ENCODE results near the gene PSME2.

PSME2 gene

DNA sequence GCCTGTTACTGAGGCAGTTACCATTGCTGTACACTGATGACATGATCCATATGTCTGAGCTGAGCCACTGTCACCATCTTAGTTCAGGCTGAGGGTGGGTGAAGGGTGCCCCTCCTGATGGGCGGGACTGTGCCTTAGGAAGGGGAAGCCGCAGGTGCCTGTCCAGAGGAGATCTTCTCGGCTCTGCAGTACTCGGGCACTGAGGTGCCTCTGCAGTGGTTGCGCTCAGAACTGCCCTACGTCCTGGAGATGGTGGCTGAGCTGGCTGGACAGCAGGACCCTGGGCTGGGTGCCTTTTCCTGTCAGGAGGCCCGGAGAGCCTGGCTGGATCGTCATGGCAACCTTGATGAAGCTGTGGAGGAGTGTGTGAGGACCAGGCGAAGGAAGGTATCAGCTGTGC is 4.6 kb upstream of the PSME2 start:
- no peak for DNase-seq

- DNase-seq = no peak
Observed at GRCh38 chr14:24150567-24150966, 4.2 kb upstream of the PSME2 start.

- no peak for DNase-seq
Observed at GRCh38 chr14:24150061-24150460, 3.7 kb upstream of the PSME2 start.

DNA sequence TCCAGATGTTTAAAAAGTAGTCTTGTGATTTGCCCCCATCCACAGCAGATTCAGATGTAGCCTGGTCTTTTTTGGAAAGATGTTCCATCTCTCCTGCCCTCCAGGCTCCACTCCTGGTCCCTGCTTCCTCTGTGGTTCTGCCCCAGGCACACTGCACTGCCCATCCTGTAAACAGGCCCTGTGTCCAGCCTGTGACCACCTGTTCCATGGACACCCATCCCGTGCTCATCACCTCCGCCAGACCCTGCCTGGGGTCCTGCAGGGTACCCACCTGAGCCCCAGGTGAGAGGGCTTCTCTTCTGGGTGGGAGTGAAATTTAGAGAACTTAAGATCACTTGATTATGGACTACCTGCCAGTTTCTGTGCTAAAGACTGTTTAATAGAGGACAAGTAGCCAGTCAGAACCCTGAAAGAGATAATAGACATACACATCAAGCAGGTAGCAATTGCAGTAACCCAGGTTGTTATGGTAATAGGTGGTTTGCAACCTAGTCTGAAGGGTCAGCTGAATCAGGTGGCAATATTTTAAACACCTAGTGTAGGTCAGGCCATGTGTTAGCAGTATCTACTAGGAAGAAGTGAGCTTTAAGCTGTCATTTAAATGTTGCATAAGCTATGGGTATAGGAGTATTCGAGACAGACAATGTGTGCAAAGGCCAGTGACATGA is 3.0 kb upstream of the PSME2 start:
- no peak for DNase-seq

GRCh38 chr14:24147761-24148428 is 1.5 kb upstream of the PSME2 start:
- no peak for DNase-seq

DNA sequence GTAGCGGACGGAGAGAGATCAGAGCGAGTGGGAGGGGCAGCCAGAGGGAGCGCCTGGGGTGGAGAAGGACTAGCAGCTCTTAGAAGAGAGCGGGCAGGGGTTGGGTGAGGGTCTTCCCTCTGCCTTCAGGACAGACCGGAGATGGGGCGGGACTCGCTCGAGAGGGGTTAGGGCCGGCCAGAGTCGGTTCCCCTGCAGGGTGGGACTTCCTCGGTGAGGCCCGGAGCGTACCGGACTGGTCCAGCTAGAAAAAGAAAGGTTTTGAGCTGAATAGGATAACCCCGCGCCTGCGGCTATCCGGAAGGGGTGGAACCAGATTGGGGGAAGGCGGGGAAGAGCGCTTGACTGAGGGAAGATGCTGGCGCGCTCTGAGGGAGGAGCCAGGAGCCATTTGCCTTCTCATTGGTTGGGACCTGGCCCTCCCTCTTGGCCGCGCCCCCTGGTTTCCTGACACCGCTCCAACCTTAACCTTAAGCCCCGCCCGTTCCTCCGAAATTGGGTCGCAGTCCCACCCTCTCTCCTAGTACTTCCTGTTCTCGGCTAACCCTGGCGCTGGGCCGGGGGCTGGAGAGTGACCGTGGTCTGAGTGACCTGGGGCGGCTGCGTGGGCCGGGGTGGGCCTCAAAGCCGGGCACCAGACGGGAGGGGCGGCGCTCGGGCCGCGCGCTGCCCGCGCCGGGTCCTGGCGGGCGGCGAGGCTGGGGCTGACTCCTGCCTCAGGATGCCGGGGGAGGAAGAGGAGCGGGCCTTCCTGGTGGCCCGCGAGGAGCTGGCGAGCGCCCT is 759 bp upstream of the PSME2 start, which contains the start of gene RNF31:
Gene RNF31, plus strand, starts transcription at position 521 of the 783 bp plus-strand sequence. Its CDS starts 201 bp downstream, at position 722.
- DNase-seq = peak; percentile 97

- DNase-seq = no peak
Observed at GRCh38 chr14:24145690-24146452, 539 bp downstream of the PSME2 start.

GRCh38 chr14:24145219-24145618 is 1.2 kb downstream of the PSME2 start:
- no peak for DNase-seq

GRCh38 chr14:24144451-24144850 is 2.0 kb downstream of the PSME2 start:
- no peak for DNase-seq

DNA sequence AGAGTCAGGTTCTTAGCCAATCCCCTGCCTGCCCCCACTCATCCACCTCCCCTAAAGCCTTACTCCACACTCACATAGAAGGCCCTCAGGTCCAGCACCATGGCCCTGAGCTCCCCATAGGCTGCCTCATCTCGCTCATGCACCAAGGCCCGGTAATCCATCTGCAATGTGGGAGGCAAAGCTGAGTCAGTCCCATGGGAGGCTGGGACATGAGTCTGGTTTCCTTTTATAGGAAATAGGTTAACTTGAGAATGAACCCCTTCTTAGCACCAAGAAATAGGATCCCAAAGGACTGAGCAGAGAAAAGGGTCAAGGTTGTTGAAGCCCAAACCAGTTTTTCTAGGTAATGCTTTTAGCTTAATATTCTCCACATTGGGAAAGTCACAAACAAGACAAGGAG is 2.9 kb downstream of the PSME2 start:
- DNase-seq = no peak

DNA sequence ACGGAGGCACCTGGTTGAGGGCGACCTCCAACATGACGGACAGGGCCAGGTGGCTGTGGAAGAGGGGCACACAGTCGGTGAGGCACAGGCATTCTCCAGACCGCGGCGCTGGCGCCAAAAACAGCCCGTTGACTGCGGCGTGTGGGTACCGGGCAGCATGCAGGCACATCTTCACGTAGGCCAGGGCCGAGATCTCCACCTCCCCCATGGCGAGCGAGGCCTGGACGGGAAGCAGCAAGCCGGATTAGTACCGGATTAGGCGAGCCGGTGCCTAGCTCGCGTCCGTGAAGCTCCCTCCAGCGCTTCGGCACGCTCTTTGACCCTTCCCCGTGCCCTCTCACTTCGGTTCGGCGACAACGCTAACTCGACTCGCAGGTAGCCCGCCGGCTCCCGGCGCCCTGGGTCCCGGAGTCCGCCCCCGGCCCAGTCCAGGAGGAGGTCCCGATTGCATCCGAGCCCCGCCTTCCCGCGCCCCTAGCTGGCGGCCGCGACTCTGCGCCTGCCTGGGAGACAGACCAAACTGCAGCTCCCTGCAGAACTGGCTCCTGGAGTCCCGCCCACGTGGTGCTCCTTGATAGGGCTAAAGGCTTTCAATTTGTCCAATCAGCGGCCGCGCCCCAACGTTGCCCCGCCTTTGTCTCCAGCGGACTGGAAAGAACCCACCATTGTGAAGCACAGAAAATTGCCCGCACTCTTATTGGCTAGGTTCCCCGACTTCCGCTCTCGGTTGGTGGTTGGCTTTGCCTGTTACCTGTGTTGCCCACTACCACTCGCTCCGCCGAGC is 5.1 kb downstream of the PSME2 start, which contains the start of gene EMC9:
Gene EMC9, minus strand, starts transcription at position 495 of the 784 bp plus-strand sequence. Its CDS starts 287 bp downstream, at position 208.
- DNase-seq = peak; percentile 99

- no peak for DNase-seq
Observed at GRCh38 chr14:24139272-24139934, 7.0 kb downstream of the PSME2 start.

DNA sequence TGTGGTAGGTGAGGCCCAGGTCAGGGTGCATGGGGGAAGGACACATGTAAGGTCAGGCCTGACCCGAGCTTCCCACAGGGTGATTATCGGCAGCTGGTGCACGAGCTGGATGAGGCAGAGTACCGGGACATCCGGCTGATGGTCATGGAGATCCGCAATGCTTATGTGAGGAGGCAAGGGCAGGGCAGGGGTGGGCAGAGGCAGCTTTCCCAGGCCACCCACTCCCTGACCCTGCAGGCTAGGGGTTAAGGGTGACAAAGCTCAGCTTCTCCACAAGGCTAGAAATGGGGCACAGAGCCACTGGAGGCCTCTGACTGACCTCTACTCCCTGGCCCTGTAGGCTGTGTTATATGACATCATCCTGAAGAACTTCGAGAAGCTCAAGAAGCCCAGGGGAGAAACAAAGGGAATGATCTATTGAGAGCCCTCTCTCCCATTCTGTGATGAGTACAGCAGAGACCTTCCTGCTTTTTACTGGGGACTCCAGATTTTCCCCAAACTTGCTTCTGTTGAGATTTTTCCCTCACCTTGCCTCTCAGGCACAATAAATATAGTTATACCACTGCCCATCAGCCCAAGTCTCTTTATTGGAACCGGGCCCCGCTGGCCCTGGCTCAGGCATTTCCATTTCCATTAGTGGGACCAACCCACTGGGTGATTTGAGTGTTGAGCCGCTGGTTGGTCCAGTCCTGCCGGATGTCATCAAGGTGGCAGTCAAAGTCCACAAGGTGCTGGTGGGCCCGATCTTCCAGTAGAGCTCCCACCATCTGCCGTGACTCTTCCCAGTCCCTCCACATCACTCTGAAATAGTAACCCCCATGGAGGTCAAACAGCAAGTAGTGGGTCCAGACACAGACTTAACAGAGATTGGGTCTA is 7.8 kb downstream of the PSME2 start:
- no peak for DNase-seq

GRCh38 chr14:24137529-24138395 is 8.6 kb downstream of the PSME2 start:
- no peak for DNase-seq

- DNase-seq = no peak
Observed at GRCh38 chr14:24136684-24137528, 9.5 kb downstream of the PSME2 start.

GRCh38 chr14:24135834-24136683 is 10.4 kb downstream of the PSME2 start, which contains the start of gene PSME1:
PSME1 (plus strand) TSS chr14:24136194; CDS start chr14:24136263, 69 bp downstream.
- DNase-seq = peak; percentile 88

- DNase-seq = peak; percentile 82
Observed at GRCh38 chr14:24135584-24135833, 10.9 kb downstream of the PSME2 start.

DNA sequence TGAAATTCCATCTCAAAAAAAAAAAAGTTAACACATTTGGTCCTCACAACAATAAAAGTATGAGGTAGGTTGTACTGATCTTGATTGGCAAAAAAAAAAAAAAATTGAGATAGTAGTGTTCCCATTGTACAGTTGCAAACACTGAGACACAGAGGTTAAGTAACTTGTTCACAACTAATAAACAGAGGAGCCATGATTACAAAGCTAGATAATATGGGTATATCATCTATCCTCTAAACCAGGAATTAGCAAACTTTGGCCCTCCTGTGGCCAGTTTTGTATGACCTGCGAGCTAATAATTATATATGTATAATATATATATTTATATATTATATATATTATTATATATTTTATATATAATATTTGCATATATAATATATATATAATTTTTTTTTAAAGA is 12.7 kb downstream of the PSME2 start:
- no peak for DNase-seq
